SH-SY5Y (cell line): Measurements from ENCODE around the gene STK32A.

Experiments
- GATA2 ChIP-seq: IDR thresholded peaks from 2 replicates; pipeline ENCODE4 v1.6.1; 2011; ENCODE audit warnings: mild to moderate bottlenecking, low read depth, low read length
- GATA3 ChIP-seq: IDR thresholded peaks from 2 replicates; pipeline ENCODE4 v1.6.1; 2011; ENCODE audit warnings: low read depth, mild to moderate bottlenecking, low read length, moderate library complexity

GRCh38 chr5:147417135-147417813, 182.4 kb downstream of the STK32A start:
- TF ChIP-seq GATA3 (no peak), GATA2 (no peak)
